Caco-2 (cell line): Measurements from ENCODE around the gene EIF1AX. TPM values are rescaled to one million over a fixed set of nuclear protein-coding genes. Genes with fewer than 3 reads are reported as not detected.

ENCODE experiments used
- BruUV-seq: library from RNA; stranded (reverse); fragments of 400-500 nt; replicated peaks from 2 replicates; lab custom pipeline; 2021; lab: Mats Ljungman, UMichigan
- CTCF ChIA-PET: fragments of 300-600 bp; sonication (Branson Sonifier 250); formaldehyde crosslinking; loops from one replicate; lab custom pipeline; 2022; ENCODE audit warnings: antibody characterized with exemption; lab: Charles Lee
- POLR2A ChIA-PET: fragments of 300-600 bp; sonication (Branson Sonifier 250); formaldehyde crosslinking; loops from one replicate; lab custom pipeline; 2022; ENCODE audit warnings: antibody characterized with exemption; lab: Charles Lee
- DNase-seq, 2 experiments: peaks; one replicate each; pipeline versions ENCODE4 v3.0.0 to v3.0.0-alpha.2; 2020 to 2022
- H3K27me3 ChIP-seq: replicated peaks from 2 replicates; pipeline ENCODE4 v1.6.0; 2011; ENCODE audit warnings: low read length; ENCODE audit not compliant: control insufficient read depth, insufficient read depth
- H3K36me3 ChIP-seq: 2 replicates; pipeline ENCODE4 v1.5.1; 2011; ENCODE audit warnings: low read length; ENCODE audit not compliant: control insufficient read depth, insufficient read depth
- H3K4me1 ChIP-seq: fragments of 250-450 bp; sonication (Bioruptor Pico); 2 replicates; pipeline ENCODE4 v1.5.1; 2020; ENCODE audit warnings: mild to moderate bottlenecking
- H3K4me3 ChIP-seq: 2 replicates; pipeline ENCODE4 v1.5.1; 2011; ENCODE audit warnings: low read depth, mild to moderate bottlenecking, control low read depth, low read length
- H3K9me3 ChIP-seq: fragments of 250-450 bp; sonication (Bioruptor Pico); 2 replicates; pipeline ENCODE4 v1.5.1; 2020; ENCODE audit warnings: mild to moderate bottlenecking, moderate library complexity
- H3K27ac Mint-ChIP-seq: one replicate; pipeline ENCODE4 v1.8.0; 2022; ENCODE audit warnings: mixed read lengths; ENCODE audit not compliant: unreplicated experiment
- H3K27me3 Mint-ChIP-seq: one replicate; pipeline ENCODE4 v1.8.0; 2022; ENCODE audit warnings: mixed read lengths; ENCODE audit not compliant: insufficient read depth, unreplicated experiment
- H3K36me3 Mint-ChIP-seq: one replicate; pipeline ENCODE4 v1.8.0; 2022; ENCODE audit warnings: mild to moderate bottlenecking, mixed read lengths; ENCODE audit not compliant: insufficient read depth, unreplicated experiment
- H3K4me1 Mint-ChIP-seq: one replicate; pipeline ENCODE4 v1.8.0; 2022; ENCODE audit warnings: low read depth, mixed read lengths; ENCODE audit not compliant: unreplicated experiment
- H3K4me3 Mint-ChIP-seq: one replicate; pipeline ENCODE4 v1.8.0; 2022; ENCODE audit warnings: mild to moderate bottlenecking, moderate library complexity, mixed read lengths; ENCODE audit not compliant: unreplicated experiment
- H3K9me3 Mint-ChIP-seq: one replicate; pipeline ENCODE4 v1.8.0; 2022; ENCODE audit warnings: mixed read lengths; ENCODE audit not compliant: unreplicated experiment
- intact Hi-C: fragments of 100-400 bp; cut with micrococcal nuclease; formaldehyde crosslinking; loops from one replicate; pipeline ENCODE4 v1.10.0; 2022; ENCODE audit not compliant: unreplicated experiment
- total RNA-seq: library from RNA; stranded (reverse); gene quantifications from 2 replicates; pipeline ENCODE4 v1.2.3, GENCODE V29; 2022
- TF ChIP-seq, protein P1 (sequence below), 2 experiments: fragments of 200-600 bp in 1 of 2; IDR thresholded peaks; 1 replicate in 1 of 2; 2 replicates in 1 of 2; pipeline versions ENCODE4 v1.5.1 to v1.8.0; 2011 to 2022; ENCODE audit warnings: antibody characterized with exemption in 1 of 2, control low read depth in 1 of 2, inconsistent platforms in 1 of 2, low read depth in 1 of 2, low read length in 1 of 2, mild to moderate bottlenecking in 1 of 2, moderate library complexity in 1 of 2; ENCODE audit not compliant: insufficient read depth in 1 of 2, severe bottlenecking in 1 of 2, unreplicated experiment in 1 of 2

The EIF1AX gene
- total RNA-seq, 1 experiment from 2014 or later: 144 TPM

DNA sequence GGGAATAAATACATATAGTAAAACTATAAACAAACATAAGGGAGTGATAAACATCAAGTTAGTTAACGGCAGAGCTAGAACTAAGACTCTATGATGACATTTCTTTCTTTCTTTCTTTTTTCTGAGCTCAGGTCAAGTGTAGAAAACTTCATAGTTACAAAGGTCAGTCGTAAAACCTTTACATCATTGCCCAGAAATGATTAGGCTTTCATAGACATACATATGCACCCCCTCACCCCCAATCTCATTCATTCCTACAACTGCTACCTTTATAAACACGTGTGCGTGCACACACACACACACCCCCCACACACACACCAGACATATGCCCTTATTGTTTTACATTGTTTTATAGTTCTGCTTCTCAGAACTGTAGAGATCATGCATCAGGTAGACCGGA, 5.7 kb downstream of the EIF1AX start:
- Histone ChIP-seq H3K4me1 (peaks cover 21% of the 10 kb centered on the region), H3K36me3 (no peaks in the 10 kb centered on the region; the same call in none of the 2 replicates), H3K27me3 (no peaks in the 10 kb centered on the region), H3K4me3 (no peak overlapping the region), H3K9me3 (no peaks in the 10 kb centered on the region)
- ChIA-PET POLR2A (interaction anchor here (0.6 kb wide), 1 partner anchor 226 kb away, joined by 19 read pairs; no protein-coding TSS in a partner anchor), CTCF (no interaction called here)
- Mint-ChIP-seq H3K9me3 (no peaks in the 10 kb centered on the region), H3K27ac (peak overlapping the region; percentile 3), H3K4me1 (peaks cover 11% of the 10 kb centered on the region), H3K27me3 (no peaks in the 10 kb centered on the region), H3K4me3 (no peak overlapping the region), H3K36me3 (peaks cover 58% of the 10 kb centered on the region)
- no peak for DNase-seq
- no TSS peak for BruUV-seq
- intact Hi-C loops: no loop called here
- TF ChIP-seq, protein P1, sequence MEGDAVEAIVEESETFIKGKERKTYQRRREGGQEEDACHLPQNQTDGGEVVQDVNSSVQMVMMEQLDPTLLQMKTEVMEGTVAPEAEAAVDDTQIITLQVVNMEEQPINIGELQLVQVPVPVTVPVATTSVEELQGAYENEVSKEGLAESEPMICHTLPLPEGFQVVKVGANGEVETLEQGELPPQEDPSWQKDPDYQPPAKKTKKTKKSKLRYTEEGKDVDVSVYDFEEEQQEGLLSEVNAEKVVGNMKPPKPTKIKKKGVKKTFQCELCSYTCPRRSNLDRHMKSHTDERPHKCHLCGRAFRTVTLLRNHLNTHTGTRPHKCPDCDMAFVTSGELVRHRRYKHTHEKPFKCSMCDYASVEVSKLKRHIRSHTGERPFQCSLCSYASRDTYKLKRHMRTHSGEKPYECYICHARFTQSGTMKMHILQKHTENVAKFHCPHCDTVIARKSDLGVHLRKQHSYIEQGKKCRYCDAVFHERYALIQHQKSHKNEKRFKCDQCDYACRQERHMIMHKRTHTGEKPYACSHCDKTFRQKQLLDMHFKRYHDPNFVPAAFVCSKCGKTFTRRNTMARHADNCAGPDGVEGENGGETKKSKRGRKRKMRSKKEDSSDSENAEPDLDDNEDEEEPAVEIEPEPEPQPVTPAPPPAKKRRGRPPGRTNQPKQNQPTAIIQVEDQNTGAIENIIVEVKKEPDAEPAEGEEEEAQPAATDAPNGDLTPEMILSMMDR (IDR thresholded peaks at IDR 0.05; ENCODE audit: insufficient read depth in 1 of 2, low read depth in 1 of 2, low read length in 1 of 2, severe bottlenecking in 1 of 2, unreplicated experiment in 1 of 2): no peak

DNA sequence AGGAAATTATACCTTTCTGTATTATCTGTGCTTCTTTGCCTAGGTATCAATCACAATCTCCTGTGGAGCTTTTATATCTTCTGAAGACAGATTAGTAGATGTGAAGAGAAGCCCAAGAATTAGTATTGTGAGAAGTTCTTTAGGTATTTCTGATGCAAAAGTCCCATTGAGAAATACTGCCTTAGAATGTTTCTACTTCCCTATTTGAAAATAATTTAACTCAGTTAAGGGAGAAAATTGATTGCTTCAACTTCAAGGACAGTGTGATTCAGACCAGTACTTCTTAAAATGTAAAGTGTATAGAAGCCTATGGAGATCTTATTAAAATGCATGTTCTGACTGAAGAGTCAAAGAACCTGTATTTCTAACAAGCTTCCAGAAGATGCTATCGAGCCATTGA, 9.0 kb downstream of the EIF1AX start:
- no peak overlapping the region for H3K4me3 Mint-ChIP-seq
- no peaks in the 10 kb centered on the region for H3K27me3 Mint-ChIP-seq
- no peak overlapping the region for H3K4me3 ChIP-seq
- TF ChIP-seq, protein P1 (IDR thresholded peaks at IDR 0.05; ENCODE audit: insufficient read depth in 1 of 2, low read depth in 1 of 2, low read length in 1 of 2, severe bottlenecking in 1 of 2, unreplicated experiment in 1 of 2): no peak
- peaks cover 11% of the 10 kb centered on the region for H3K4me1 Mint-ChIP-seq
- no TSS peak for BruUV-seq
- ChIA-PET POLR2A (interaction anchor here (0.6 kb wide), 1 partner anchor 8 kb away, joined by 4 read pairs; no protein-coding TSS in a partner anchor), CTCF (no interaction called here)
- H3K9me3 Mint-ChIP-seq: no peaks in the 10 kb centered on the region
- no peak overlapping the region for H3K27ac Mint-ChIP-seq
- no peak for DNase-seq
- H3K36me3 ChIP-seq: no peaks in the 10 kb centered on the region; the same call in none of the 2 replicates
- peaks cover 62% of the 10 kb centered on the region for H3K36me3 Mint-ChIP-seq
- intact Hi-C loops: no loop called here
- H3K27me3 ChIP-seq: no peaks in the 10 kb centered on the region
- H3K9me3 ChIP-seq: no peaks in the 10 kb centered on the region
- H3K4me1 ChIP-seq: peaks cover 12% of the 10 kb centered on the region

DNA sequence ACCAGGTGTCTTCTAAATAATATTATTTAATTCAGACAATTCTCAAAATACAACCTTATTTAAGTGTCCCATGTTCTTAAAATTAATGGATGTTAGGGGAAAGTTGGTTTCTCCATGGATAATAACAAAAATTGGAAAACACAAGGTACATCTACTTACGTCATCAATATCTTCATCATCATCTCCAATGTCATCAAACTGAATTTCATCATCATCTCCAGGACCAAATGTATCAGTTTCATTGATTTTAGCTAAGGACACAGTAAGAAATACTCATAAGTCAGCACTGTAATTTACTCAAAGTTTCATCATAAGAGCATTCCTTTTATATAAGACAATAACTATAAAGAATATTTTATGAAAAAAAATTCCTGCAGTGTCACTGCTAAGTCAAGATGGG, 11.3 kb downstream of the EIF1AX start:
- ChIA-PET CTCF (no interaction called here), POLR2A (no interaction called here)
- no peaks in the 10 kb centered on the region for H3K27me3 Mint-ChIP-seq
- H3K4me1 Mint-ChIP-seq: no peaks in the 10 kb centered on the region
- no peak overlapping the region for H3K4me3 Mint-ChIP-seq
- no peaks in the 10 kb centered on the region for H3K27me3 ChIP-seq
- no TSS peak for BruUV-seq
- intact Hi-C loops: no loop called here
- no peak overlapping the region for H3K4me3 ChIP-seq
- TF ChIP-seq, protein P1 (IDR thresholded peaks at IDR 0.05; ENCODE audit: insufficient read depth in 1 of 2, low read depth in 1 of 2, low read length in 1 of 2, severe bottlenecking in 1 of 2, unreplicated experiment in 1 of 2): no peak
- 0 out of 2 replicates have a peak, but pooled peaks cover 3% of the 10 kb centered on the region for H3K4me1 ChIP-seq
- H3K9me3 Mint-ChIP-seq: no peaks in the 10 kb centered on the region
- peaks cover 40% of the 10 kb centered on the region for H3K36me3 Mint-ChIP-seq
- H3K9me3 ChIP-seq: no peaks in the 10 kb centered on the region
- no peak overlapping the region for H3K27ac Mint-ChIP-seq
- H3K36me3 ChIP-seq: no peaks in the 10 kb centered on the region; the same call in none of the 2 replicates
- no peak for DNase-seq
